K562 (cell line): ENCODE data around the gene ALPK1. TPM values are rescaled to one million over a fixed set of nuclear protein-coding genes. Genes with fewer than 3 reads are reported as not detected.

Source experiments
- ATAC-seq: fragments of 200-7000 bp; cut with Tn5 transposase; 3 replicates; pipeline ENCODE4 v1.9.1; 2020; ENCODE audit warnings: moderate library complexity
- BruUV-seq: library from RNA; stranded (reverse); fragments of 400-500 nt; replicated peaks from 2 replicates; lab custom pipeline; 2021; lab: Mats Ljungman, UMichigan
- CTCF ChIA-PET: fragments of 300-600 bp; formaldehyde crosslinking; extraction: SDS; loops from one replicate; lab custom pipeline; 2021; ENCODE audit warnings: low intra/inter-chr PET ratio; lab: Yijun Ruan, JAX
- POLR2A ChIA-PET: fragments of 300-600, 350-650 bp; sonication (Branson Sonifier 250); formaldehyde crosslinking; extraction: SDS; loops from one replicate; lab custom pipeline; 2021; ENCODE audit warnings: antibody characterized with exemption, inconsistent platforms; lab: Yijun Ruan, JAX
- DNase-seq, 4 experiments: peaks; one replicate each; pipeline versions ENCODE4 v3.0.0 to v3.0.0-alpha.2; 2011 to 2018; ENCODE audit warnings: low spot score in 3 of 4, mixed read lengths in 3 of 4; ENCODE audit errors: extremely low read depth in 1 of 4
- FAIRE-seq: peaks from 2 replicates; lab custom pipeline; 2011; peaks lifted over from hg19 to GRCh38; lab: Jason Lieb, UNC
- H2AFZ ChIP-seq: 2 replicates; pipeline ENCODE4 v1.6.0; 2011; ENCODE audit warnings: low read depth, low read length, control low read depth, inconsistent platforms
- H3K27ac ChIP-seq: fragments of 200-600 bp; 3 replicates; pipeline ENCODE4 v1.8.0; 2011; ENCODE audit warnings: low read depth, mild to moderate bottlenecking, control low read depth, inconsistent platforms, low read length, moderate library complexity, mixed read lengths; ENCODE audit errors: extremely low read depth
- H3K27me3 ChIP-seq, 2 experiments: fragments of 300-600 bp in 1 of 2; 2 replicates in 1 of 2; 3 replicates in 1 of 2; pipeline versions ENCODE4 v1.6.0 to v1.8.0; 2011; ENCODE audit warnings: inconsistent platforms in 2 of 2, low read length in 2 of 2, mild to moderate bottlenecking in 1 of 2, mixed read lengths in 1 of 2, moderate library complexity in 1 of 2; ENCODE audit not compliant: control insufficient read depth in 2 of 2, insufficient read depth in 2 of 2
- H3K36me3 ChIP-seq: fragments of 300-600 bp; 3 replicates; pipeline ENCODE4 v1.8.0; 2011; ENCODE audit warnings: mild to moderate bottlenecking, low read length, inconsistent platforms; ENCODE audit not compliant: control insufficient read depth, insufficient read depth
- H3K4me1 ChIP-seq, 2 experiments: fragments of 200-600 bp in 1 of 2; replicated peaks in 1 of 2; 2 replicates in 1 of 2; 3 replicates in 1 of 2; pipeline versions ENCODE4 v1.5.1 to v1.8.0; 2011; ENCODE audit warnings: inconsistent platforms in 2 of 2, low read length in 2 of 2, mild to moderate bottlenecking in 1 of 2, mixed read lengths in 1 of 2, moderate library complexity in 1 of 2; ENCODE audit not compliant: control insufficient read depth in 2 of 2, insufficient read depth in 2 of 2
- H3K4me2 ChIP-seq: 2 replicates; pipeline ENCODE4 v1.6.1; 2011; ENCODE audit warnings: low read length, control low read depth, inconsistent platforms, mixed read lengths; ENCODE audit not compliant: insufficient read depth
- H3K4me3 ChIP-seq: fragments of 200-600 bp; sonication (generic), shearing (Covaris generic); 2 replicates; pipeline ENCODE4 v1.5.1; 2016; ENCODE audit warnings: control low read depth, inconsistent platforms
- H3K79me2 ChIP-seq: fragments of 200-600 bp; 3 replicates; pipeline ENCODE4 v1.8.0; 2011; ENCODE audit warnings: low read length, inconsistent platforms; ENCODE audit not compliant: control insufficient read depth, insufficient read depth
- H3K9ac ChIP-seq, 2 experiments: 2 replicates each; pipeline versions ENCODE4 v1.6.0 to v1.6.1; 2011; ENCODE audit warnings: low read depth in 2 of 2, low read length in 2 of 2, control low read depth in 1 of 2, inconsistent platforms in 1 of 2, mild to moderate bottlenecking in 1 of 2, mixed read lengths in 1 of 2; ENCODE audit not compliant: insufficient read depth in 1 of 2
- H3K9me1 ChIP-seq: one replicate; pipeline ENCODE4 v1.6.0; 2011; ENCODE audit warnings: inconsistent platforms, mild to moderate bottlenecking, low read length, moderate library complexity; ENCODE audit not compliant: control insufficient read depth, insufficient read depth
- H3K9me3 ChIP-seq: replicated peaks from 2 replicates; pipeline ENCODE4 v1.5.1; 2011; ENCODE audit warnings: low read depth, low read length, inconsistent platforms; ENCODE audit not compliant: control insufficient read depth, insufficient read depth
- H4K20me1 ChIP-seq: replicated peaks from 2 replicates; pipeline ENCODE4 v1.6.1; 2011; ENCODE audit warnings: low read length, inconsistent platforms, mixed read lengths; ENCODE audit not compliant: control insufficient read depth, insufficient read depth
- CREB1 ChIP-seq, 2 experiments: sonication (generic) in 1 of 2; formaldehyde crosslinking in 1 of 2; IDR thresholded peaks; 2 replicates each; pipeline versions ENCODE4 v1.6.1 to v1.8.0; 2012 to 2022; ENCODE audit warnings: inconsistent platforms in 1 of 2, mild to moderate bottlenecking in 1 of 2, missing genetic modification reagents in 1 of 2, moderate library complexity in 1 of 2
- CTCFL ChIP-seq: IDR thresholded peaks from 2 replicates; pipeline ENCODE4 v1.6.1; 2011; ENCODE audit warnings: borderline replicate concordance, low read depth, mild to moderate bottlenecking, moderate library complexity, low read length; ENCODE audit not compliant: insufficient read depth, poor library complexity, severe bottlenecking
- FOXA1 ChIP-seq: fragments of 450-650 bp; IDR thresholded peaks from 2 replicates; pipeline ENCODE4 v1.6.1; 2016; ENCODE audit warnings: mild to moderate bottlenecking, borderline replicate concordance
- FOXK1 ChIP-seq: sonication (generic); formaldehyde crosslinking; IDR thresholded peaks from 2 replicates; pipeline ENCODE4 v1.8.0; 2022; ENCODE audit warnings: missing genetic modification reagents, mild to moderate bottlenecking, borderline replicate concordance
- LARP7 ChIP-seq: fragments of 450-650 bp; IDR thresholded peaks from 2 replicates; pipeline ENCODE4 v1.6.1; 2016
- MIER1 ChIP-seq: fragments of 450-650 bp; IDR thresholded peaks from 2 replicates; pipeline ENCODE4 v1.6.1; 2016; ENCODE audit warnings: antibody characterized with exemption, mild to moderate bottlenecking, low read depth
- NCOA2 ChIP-seq, 2 experiments: fragments of 450-650 bp; IDR thresholded peaks; 2 replicates each; pipeline ENCODE4 v1.6.1; 2018; ENCODE audit warnings: mild to moderate bottlenecking in 2 of 2, moderate library complexity in 1 of 2; ENCODE audit not compliant: partially characterized antibody in 2 of 2
- NRF1 ChIP-seq, 2 experiments: fragments of 450-650 bp; IDR thresholded peaks in 1 of 2; conservative IDR thresholded peaks in 1 of 2; 2 replicates each; pipeline ENCODE4 v1.6.1; 2014; ENCODE audit warnings: mild to moderate bottlenecking in 2 of 2
- POLR2A ChIP-seq: fragments of 450-650 bp; conservative IDR thresholded peaks from 2 replicates; pipeline ENCODE4 v1.6.1; 2016
- RBM17 ChIP-seq: fragments of 200-400 bp; formaldehyde crosslinking; IDR thresholded peaks from 2 replicates; pipeline ENCODE4 v1.6.1; 2017; ENCODE audit warnings: low read depth, mild to moderate bottlenecking, low read length, borderline replicate concordance
- ZNF232 ChIP-seq: sonication (generic); formaldehyde crosslinking; IDR thresholded peaks from 2 replicates; pipeline ENCODE4 v1.8.0; 2022; ENCODE audit warnings: mild to moderate bottlenecking, missing genetic modification reagents
- WGBS: fragments of 100-300 bp; shearing (Covaris generic); methylation state at CpG from one replicate; pipeline ENCODE4 v1.1.6; 2016; ENCODE audit warnings: low coverage, mixed read lengths; ENCODE audit not compliant: insufficient coverage; ENCODE audit errors: missing lambda C conversion rate; 5-methylcytosine and 5-hydroxymethylcytosine counted together
- in situ Hi-C: fragments of 300-500 bp; cut with MboI; formaldehyde crosslinking; loops from 4 replicates; pipeline ENCODE4 v1.15.0; 2018; ENCODE audit warnings: inconsistent platforms, mixed read lengths
- intact Hi-C: fragments of 100-400 bp; cut with micrococcal nuclease; formaldehyde crosslinking; loops from 2 replicates; pipeline ENCODE4 v1.14.2; 2022
- polyA plus RNA-seq, 8 experiments: library from polyadenylated mRNA; depleted of rRNA in 4 of 8; stranded (reverse) in 5 of 8; unstranded in 3 of 8; fragments of >200 nt; fragmentation: Nextera tagmentation in 2 of 8; fragmentation: Illumina TruSeq in 1 of 8; extraction: Ambion mirVana in 2 of 8; extraction: Trizol in 1 of 8; gene quantifications; 2 replicates each; pipeline versions ENCODE4 v1.2.1 to v1.2.3, GENCODE V29; 2011 to 2014; ENCODE audit warnings: inconsistent platforms in 1 of 8, missing spikeins in 1 of 8
- total RNA-seq, 7 experiments: library from RNA; depleted of rRNA in 6 of 7; stranded (reverse); fragments of >200 nt in 6 of 7; fragmentation: Illumina TruSeq in 2 of 7; extraction: Trizol in 2 of 7; gene quantifications; 2 replicates each; pipeline versions ENCODE4 v1.2.1 to v1.2.3, GENCODE V29; 2011 to 2021; ENCODE audit warnings: low replicate concordance in 1 of 7
- TF ChIP-seq, protein P1 (sequence below): fragments of 450-650 bp; IDR thresholded peaks from one replicate; pipeline ENCODE4 v1.6.1; 2018; ENCODE audit warnings: mild to moderate bottlenecking, moderate library complexity; ENCODE audit not compliant: partially characterized antibody

ALPK1 gene
- total and polyA plus RNA-seq, 9 of the 15 experiments (the other 6 are each of a cell fraction or from before 2014, with no cell fraction given) = 2.3 to 6.9 (median 4.6) TPM

GRCh38 chr4:112343330-112344080, 46.3 kb downstream of the ALPK1 start:
- Histone ChIP-seq H3K9me1 (no peaks in the 10 kb centered on the region), H3K27me3 (peaks cover 4% of the 10 kb centered on the region in 2 experiments; a peak in 2 of 5 replicates), H4K20me1 (no peaks in the 10 kb centered on the region), H3K79me2 (no peaks in the 10 kb centered on the region), H3K4me1 (peaks cover 0 to 2% of the 10 kb centered on the region in 2 experiments; a peak in 2 of 5 replicates), H3K27ac (no peak overlapping the region), H3K9me3 (no peaks in the 10 kb centered on the region), H2AFZ (no peak overlapping the region), H3K36me3 (no peaks in the 10 kb centered on the region), H3K9ac (no peak overlapping the region), H3K4me3 (no peak overlapping the region), H3K4me2 (no peak overlapping the region)
- DNase-seq (no peak), ATAC-seq (no peak), FAIRE-seq (no peak)
- intact Hi-C loops = no loop called here
- in situ Hi-C loops = loop anchor here (25.0 kb wide), 1 partner anchor 419 kb away; no protein-coding TSS in a partner anchor
- no TSS peak for BruUV-seq
- POLR2A ChIA-PET = no interaction called here
- CTCF ChIA-PET = no interaction called here
- 4% methylated on average over 10 of the region's 10 CpGs for WGBS
- no peak for TF ChIP-seq FOXA1
- no peak for TF ChIP-seq NRF1 (conservative IDR thresholded peaks at IDR 0.05 in 1 of 2, IDR thresholded peaks at IDR 0.05 in 1 of 2)
- TF ChIP-seq, protein P1, sequence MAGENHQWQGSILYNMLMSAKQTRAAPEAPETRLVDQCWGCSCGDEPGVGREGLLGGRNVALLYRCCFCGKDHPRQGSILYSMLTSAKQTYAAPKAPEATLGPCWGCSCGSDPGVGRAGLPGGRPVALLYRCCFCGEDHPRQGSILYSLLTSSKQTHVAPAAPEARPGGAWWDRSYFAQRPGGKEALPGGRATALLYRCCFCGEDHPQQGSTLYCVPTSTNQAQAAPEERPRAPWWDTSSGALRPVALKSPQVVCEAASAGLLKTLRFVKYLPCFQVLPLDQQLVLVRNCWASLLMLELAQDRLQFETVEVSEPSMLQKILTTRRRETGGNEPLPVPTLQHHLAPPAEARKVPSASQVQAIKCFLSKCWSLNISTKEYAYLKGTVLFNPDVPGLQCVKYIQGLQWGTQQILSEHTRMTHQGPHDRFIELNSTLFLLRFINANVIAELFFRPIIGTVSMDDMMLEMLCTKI = no peak
- no peak for TF ChIP-seq ZNF232
- no peak for TF ChIP-seq NCOA2 (IDR thresholded peaks at IDR 0.05; ENCODE audit: partially characterized antibody in 2 of 2)
- TF ChIP-seq CREB1 (IDR thresholded peaks at IDR 0.05) = no peak
- no peak for TF ChIP-seq CREB1 (CRISPR knock-in tag; IDR thresholded peaks at IDR 0.05)
- no peak for TF ChIP-seq MIER1
- no peak for TF ChIP-seq FOXK1 (CRISPR knock-in tag)
- TF ChIP-seq LARP7 = no peak
- no peak for TF ChIP-seq RBM17
- no peak for TF ChIP-seq CTCFL
- TF ChIP-seq POLR2A = no peak
